SJSA1 (cell line): ENCODE results near the gene SYS1. TPM values are rescaled to one million over a fixed set of nuclear protein-coding genes. Genes with fewer than 3 reads are reported as not detected.
A peak's percentile ranks its signal among the peaks of the same experiment; 100 is the strongest.

Experiments
- DNase-seq, 2 experiments: peaks; one replicate each; pipeline ENCODE4 v3.0.0-alpha.2; 2015 to 2020; ENCODE audit warnings: low spot score in 2 of 2, low read depth in 1 of 2
- H3K27ac ChIP-seq: fragments of 250-450 bp; sonication (Bioruptor Pico); 2 replicates; pipeline ENCODE4 v1.5.1; 2020; ENCODE audit warnings: mild to moderate bottlenecking, moderate library complexity
- H3K27me3 ChIP-seq: fragments of 250-450 bp; sonication (Bioruptor Pico); replicated peaks from 2 replicates; pipeline ENCODE4 v1.5.1; 2020; ENCODE audit warnings: mild to moderate bottlenecking, moderate library complexity
- H3K36me3 ChIP-seq: fragments of 250-450 bp; sonication (Bioruptor Pico); 2 replicates; pipeline ENCODE4 v1.5.1; 2020; ENCODE audit warnings: mild to moderate bottlenecking
- H3K4me1 ChIP-seq: fragments of 250-450 bp; sonication (Bioruptor Pico); replicated peaks from 2 replicates; pipeline ENCODE4 v1.6.1; 2021; ENCODE audit warnings: mild to moderate bottlenecking
- H3K4me3 ChIP-seq: fragments of 250-450 bp; sonication (Bioruptor Pico); 2 replicates; pipeline ENCODE4 v1.5.1; 2020; ENCODE audit warnings: mild to moderate bottlenecking
- H3K9me3 ChIP-seq: fragments of 250-450 bp; sonication (Bioruptor Pico); replicated peaks from 2 replicates; pipeline ENCODE4 v1.5.1; 2020; ENCODE audit warnings: mild to moderate bottlenecking
- total RNA-seq: library from RNA; depleted of rRNA; stranded (reverse); fragments of >200 nt; shearing (Covaris generic); gene quantifications from 2 replicates; pipeline ENCODE4 v1.2.3, GENCODE V29; 2014

Gene SYS1
- total RNA-seq, 1 experiment from 2014 or later = 7.3 TPM

GRCh38 chr20:45394221-45395113 is 31.5 kb downstream of the SYS1 start:
- H3K27ac ChIP-seq = no peak overlapping the region
- no peaks in the 10 kb centered on the region for H3K9me3 ChIP-seq
- H3K4me1 ChIP-seq = no peaks in the 10 kb centered on the region
- no peak for DNase-seq
- H3K27me3 ChIP-seq = no peaks in the 10 kb centered on the region
- H3K4me3 ChIP-seq = no peak overlapping the region
- H3K36me3 ChIP-seq = no peaks in the 10 kb centered on the region

DNA sequence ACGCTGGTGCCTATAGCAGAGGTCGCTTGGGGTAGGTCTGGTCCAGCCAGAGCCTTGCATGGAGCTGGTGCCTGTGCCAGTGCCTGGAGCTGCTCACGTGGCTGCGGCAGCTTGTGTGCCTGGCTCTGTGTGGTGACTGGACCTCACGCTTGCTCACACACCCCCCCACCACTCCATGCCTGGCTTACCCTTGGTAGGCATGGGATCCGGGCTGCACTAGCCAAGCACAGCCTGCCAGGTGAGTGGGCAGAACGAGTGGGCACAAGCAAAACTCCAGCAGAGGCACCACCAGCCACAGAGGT is 32.1 kb downstream of the SYS1 start:
- H3K4me3 ChIP-seq = no peak overlapping the region
- DNase-seq = no peak
- H3K9me3 ChIP-seq = no peaks in the 10 kb centered on the region; the same call in 1 of the 2 replicates
- H3K27me3 ChIP-seq = no peaks in the 10 kb centered on the region
- no peak overlapping the region for H3K27ac ChIP-seq
- no peaks in the 10 kb centered on the region for H3K36me3 ChIP-seq
- no peaks in the 10 kb centered on the region for H3K4me1 ChIP-seq

DNA sequence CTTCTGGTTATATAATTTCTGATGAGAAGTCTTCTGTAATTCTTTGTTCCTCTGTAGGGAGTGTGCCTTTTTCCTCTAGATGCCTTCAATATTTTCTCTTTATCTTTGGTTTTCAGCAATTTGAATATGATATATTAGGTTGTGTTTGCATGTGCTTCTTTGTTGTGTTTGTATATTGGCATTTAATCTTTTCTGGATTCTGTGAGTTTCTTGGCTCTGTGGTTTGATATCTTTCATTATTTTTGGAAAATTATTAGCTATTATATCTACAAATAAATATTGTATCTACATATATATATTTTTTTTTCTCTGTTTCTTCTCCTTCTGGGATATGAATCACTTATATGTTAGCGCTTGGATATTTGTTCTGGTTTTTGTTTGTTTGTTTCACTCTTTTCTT is 36.1 kb downstream of the SYS1 start:
- H3K4me3 ChIP-seq = no peak overlapping the region
- H3K27me3 ChIP-seq = peaks cover under 1% of the 10 kb centered on the region; the same call in 1 of the 2 replicates
- no peak for DNase-seq
- no peaks in the 10 kb centered on the region for H3K4me1 ChIP-seq
- H3K9me3 ChIP-seq = peaks cover 9% of the 10 kb centered on the region; the same call in 1 of the 2 replicates
- no peaks in the 10 kb centered on the region for H3K36me3 ChIP-seq
- H3K27ac ChIP-seq = no peak overlapping the region

- H3K27ac ChIP-seq = no peak overlapping the region
- no peaks in the 10 kb centered on the region for H3K36me3 ChIP-seq
- H3K9me3 ChIP-seq = peaks cover 9% of the 10 kb centered on the region; the same call in 1 of the 2 replicates
- H3K4me1 ChIP-seq = peaks cover under 1% of the 10 kb centered on the region; the same call in 1 of the 2 replicates
- H3K27me3 ChIP-seq = peaks cover 10% of the 10 kb centered on the region
- no peak overlapping the region for H3K4me3 ChIP-seq
- DNase-seq = no peak
These were observed 37.5 kb downstream of the SYS1 start for GRCh38 chr20:45400346-45401031.

GRCh38 chr20:45402946-45403345 is 40.0 kb downstream of the SYS1 start:
- H3K36me3 ChIP-seq = 0 out of 2 replicates have a peak, but pooled peaks cover 2% of the 10 kb centered on the region
- H3K4me1 ChIP-seq = peaks cover 13% of the 10 kb centered on the region
- no peak for DNase-seq
- peaks cover 9% of the 10 kb centered on the region; the same call in 1 of the 2 replicates for H3K9me3 ChIP-seq
- no peak overlapping the region for H3K27ac ChIP-seq
- no peak overlapping the region for H3K4me3 ChIP-seq
- peaks cover 34% of the 10 kb centered on the region for H3K27me3 ChIP-seq

DNA sequence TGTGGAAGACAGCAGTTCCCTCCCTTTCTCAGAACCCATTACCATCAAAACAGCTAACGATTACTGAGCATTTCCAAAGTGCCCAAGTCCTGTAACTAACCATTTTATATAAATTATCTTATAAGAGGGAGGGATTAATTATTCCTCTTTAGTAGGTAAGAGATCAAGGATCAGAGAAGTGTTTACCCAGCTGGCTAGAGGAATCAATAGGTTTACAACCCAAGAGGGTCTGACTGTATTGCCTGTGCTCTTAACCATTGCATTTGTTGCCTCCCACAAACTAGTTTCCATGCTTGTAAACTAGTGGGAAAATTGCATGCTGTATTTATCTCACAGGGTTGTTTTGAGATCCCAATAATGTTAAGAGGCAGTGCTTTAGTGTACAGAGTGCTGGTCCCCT is 41.5 kb downstream of the SYS1 start:
- H3K36me3 ChIP-seq = 0 out of 2 replicates have a peak, but pooled peaks cover 2% of the 10 kb centered on the region
- H3K27me3 ChIP-seq = peaks cover 38% of the 10 kb centered on the region
- no peak overlapping the region for H3K27ac ChIP-seq
- H3K9me3 ChIP-seq = peaks cover 9% of the 10 kb centered on the region; the same call in 1 of the 2 replicates
- no peak for DNase-seq
- H3K4me1 ChIP-seq = peaks cover 13% of the 10 kb centered on the region
- no peak overlapping the region for H3K4me3 ChIP-seq

- Histone ChIP-seq H3K4me3 (peak overlapping the region; percentile 29), H3K9me3 (peaks cover 4% of the 10 kb centered on the region; the same call in 1 of the 2 replicates), H3K4me1 (peaks cover 13% of the 10 kb centered on the region), H3K36me3 (0 out of 2 replicates have a peak, but pooled peaks cover 2% of the 10 kb centered on the region), H3K27me3 (peaks cover 38% of the 10 kb centered on the region), H3K27ac (no peak overlapping the region)
- no peak for DNase-seq
These were observed 42.8 kb downstream of the SYS1 start for GRCh38 chr20:45405571-45406259.

GRCh38 chr20:45406260-45407066 is 43.5 kb downstream of the SYS1 start:
- Histone ChIP-seq H3K27ac (no peak overlapping the region), H3K4me1 (peaks cover 13% of the 10 kb centered on the region), H3K27me3 (peaks cover 38% of the 10 kb centered on the region), H3K9me3 (no peaks in the 10 kb centered on the region; the same call in 1 of the 2 replicates), H3K4me3 (peak overlapping the region; percentile 29), H3K36me3 (0 out of 2 replicates have a peak, but pooled peaks cover 2% of the 10 kb centered on the region)
- DNase-seq = no peak

DNA sequence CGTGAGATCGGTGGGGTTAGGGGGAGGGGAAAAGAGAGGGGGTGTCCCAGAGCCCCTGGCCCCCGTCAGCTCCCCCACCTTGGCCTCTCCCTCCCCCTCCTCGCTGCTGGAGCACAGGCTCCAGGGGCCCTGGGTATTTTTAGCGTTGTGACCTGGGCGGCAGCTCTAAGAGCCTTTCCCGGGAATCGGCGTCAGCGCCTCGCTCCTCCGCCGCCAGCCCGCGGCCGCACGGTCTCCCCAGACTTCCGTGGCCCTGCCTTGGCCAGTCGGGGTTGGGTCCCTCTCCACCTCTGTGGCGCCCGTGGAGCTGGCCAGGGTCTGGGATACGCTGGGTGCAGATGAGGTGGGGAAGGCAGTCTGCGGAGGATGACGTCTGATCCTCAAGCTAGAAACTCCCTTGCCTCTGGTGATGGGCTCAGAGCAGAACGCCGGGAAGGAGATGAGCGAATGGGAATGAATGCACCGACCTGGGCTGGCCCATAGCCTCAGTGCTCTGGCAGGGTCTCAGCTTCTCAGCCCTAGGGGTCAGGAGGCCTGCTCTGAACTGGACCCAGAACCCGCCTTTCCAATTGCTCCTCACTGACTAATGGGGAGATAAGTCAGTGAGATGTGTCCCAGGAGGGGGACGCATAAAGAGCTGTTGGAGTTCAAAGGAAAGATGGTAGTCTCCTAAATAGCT is 44.2 kb downstream of the SYS1 start:
- Histone ChIP-seq H3K9me3 (no peaks in the 10 kb centered on the region; the same call in 1 of the 2 replicates), H3K4me1 (peaks cover 13% of the 10 kb centered on the region), H3K27me3 (peaks cover 38% of the 10 kb centered on the region), H3K36me3 (0 out of 2 replicates have a peak, but pooled peaks cover 2% of the 10 kb centered on the region), H3K27ac (no peak overlapping the region), H3K4me3 (no peak overlapping the region)
- no peak for DNase-seq

DNA sequence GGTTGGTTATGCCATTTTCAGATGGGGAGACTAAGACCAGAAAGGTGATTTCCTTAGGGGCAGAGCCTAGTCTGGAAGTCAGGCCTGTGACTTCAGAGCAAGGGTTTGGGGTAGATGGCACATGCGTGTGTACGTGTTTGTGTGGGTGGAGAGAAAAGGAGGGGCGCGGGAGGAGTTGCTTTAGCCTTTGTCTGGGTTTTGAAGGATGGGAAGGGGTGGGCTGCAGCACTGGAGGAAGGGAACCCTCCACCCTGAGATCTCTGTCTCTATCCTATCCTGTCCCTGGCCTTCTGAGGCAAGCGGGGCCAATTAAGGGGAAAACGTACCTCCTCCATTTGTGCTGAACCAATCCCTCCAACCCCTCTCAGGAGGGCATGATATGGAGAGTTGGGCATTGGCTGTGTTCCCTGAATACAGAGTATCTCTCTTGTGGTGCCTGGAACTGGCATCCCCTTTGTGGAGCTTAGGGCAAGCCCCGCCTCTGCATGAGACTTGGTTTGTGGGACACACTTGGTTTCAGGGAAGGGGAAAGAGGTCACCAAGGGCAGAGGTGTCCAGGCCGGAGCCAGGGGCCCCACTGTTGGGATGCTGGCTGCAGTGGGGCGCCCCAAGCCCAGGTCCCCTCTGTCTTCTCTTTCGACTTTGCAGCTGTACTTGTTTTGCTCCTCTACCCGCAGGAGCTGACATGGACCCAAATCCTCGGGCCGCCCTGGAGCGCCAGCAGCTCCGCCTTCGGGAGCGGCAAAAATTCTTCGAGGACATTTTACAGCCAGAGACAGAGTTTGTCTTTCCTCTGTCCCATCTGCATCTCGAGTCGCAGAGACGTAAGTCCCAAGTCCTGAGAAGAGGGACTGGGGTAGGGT is 45.1 kb downstream of the SYS1 start, which contains the start of gene DBNDD2:
TSS of gene DBNDD2 (plus strand) at position 507 of the 863 bp plus-strand sequence. CDS start at position 686, 179 bp downstream.
- 0 out of 2 replicates have a peak, but pooled peaks cover 2% of the 10 kb centered on the region for H3K36me3 ChIP-seq
- H3K4me3 ChIP-seq = no peak within 1 kb of the TSS
- H3K27ac ChIP-seq = no peak within 1 kb of the TSS
- no peak for DNase-seq
- peaks cover 13% of the 10 kb centered on the region for H3K4me1 ChIP-seq
- H3K27me3 ChIP-seq = peaks cover 38% of the 10 kb centered on the region
- no peaks in the 10 kb centered on the region; the same call in 1 of the 2 replicates for H3K9me3 ChIP-seq

DNA sequence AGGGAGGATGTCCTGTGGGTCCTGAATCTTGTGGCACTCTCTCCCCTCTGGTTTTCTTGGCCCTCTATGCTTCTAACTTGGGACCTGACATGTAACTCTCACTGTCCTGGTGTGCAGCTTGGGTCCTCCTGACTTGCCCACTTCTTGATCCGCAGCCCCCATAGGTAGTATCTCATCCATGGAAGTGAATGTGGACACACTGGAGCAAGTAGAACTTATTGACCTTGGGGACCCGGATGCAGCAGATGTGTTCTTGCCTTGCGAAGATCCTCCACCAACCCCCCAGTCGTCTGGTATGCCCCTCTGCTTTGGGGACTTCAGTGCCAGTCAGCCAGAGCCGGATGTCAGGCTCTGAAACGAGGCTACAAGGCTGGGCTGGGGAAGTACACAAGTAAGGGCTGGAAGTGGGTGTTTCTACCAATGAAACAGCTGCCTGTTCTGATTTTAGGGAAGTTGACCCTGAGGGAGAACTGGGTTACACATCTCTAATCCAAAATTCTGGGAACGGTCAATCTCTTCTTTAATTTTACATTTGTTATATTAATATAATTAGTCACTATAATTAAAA is 45.8 kb downstream of the SYS1 start:
- no peaks in the 10 kb centered on the region; the same call in 1 of the 2 replicates for H3K9me3 ChIP-seq
- H3K4me1 ChIP-seq = peaks cover 13% of the 10 kb centered on the region
- 0 out of 2 replicates have a peak, but pooled peaks cover 2% of the 10 kb centered on the region for H3K36me3 ChIP-seq
- no peak overlapping the region for H3K27ac ChIP-seq
- H3K4me3 ChIP-seq = no peak overlapping the region
- DNase-seq = no peak
- peaks cover 38% of the 10 kb centered on the region for H3K27me3 ChIP-seq
